HL-60 (cell line): ENCODE results near the gene GTF3C1.

Experiments
- CTCF ChIP-seq: IDR thresholded peaks from one replicate; pipeline ENCODE4 v1.5.1; 2011; ENCODE audit warnings: low read length, control low read depth, inconsistent platforms; ENCODE audit not compliant: insufficient read depth
- POLR2AphosphoS5 ChIP-seq: IDR thresholded peaks from 2 replicates; pipeline ENCODE4 v1.6.1; 2012; ENCODE audit warnings: low read depth
- REST ChIP-seq: IDR thresholded peaks from 2 replicates; pipeline ENCODE4 v1.6.1; 2012; ENCODE audit warnings: low read depth; ENCODE audit not compliant: insufficient replicate concordance

- TF ChIP-seq REST (no peak), POLR2AphosphoS5 (no peak), CTCF (no peak)
These were observed 132.6 kb downstream of the GTF3C1 start for GRCh38 chr16:27417047-27417671.
